Measurements from ENCODE around the gene STX18. TPM values are rescaled to one million over a fixed set of nuclear protein-coding genes. Genes with fewer than 3 reads are reported as not detected.
"Not testable (repeated sequence)": the region's sequence is repeated elsewhere in the genome, so short reads cannot be mapped to it uniquely, and the experiment has no call there.

Gene STX18
- 10 to 100 TPM; 37.9 to 43.3 TPM for total RNA-seq
- long read RNA-seq, transcript STX18-201 (11 exons, 2,138 nt) = major isoform, 68 of 77 reads
- long read RNA-seq, partial matches to known transcripts = 2 of 77 reads
- long read RNA-seq, other reads (novel, unspliced or antisense) = 6 of 77 reads

- intact Hi-C loops (cut with DNase I, micrococcal nuclease) = no loop called here
- peak; percentile 93 for ATAC-seq
- peak; percentile 90 for DNase-seq
Measured at GRCh38 chr4:4541661-4542570, at the start of gene STX18. Gene STX18, minus strand, starts transcription at chr4:4542048. Its CDS starts 84 bp downstream, at chr4:4541964.

GRCh38 chr4:4591071-4591470 lies 49.2 kb upstream of the STX18 start:
- DNase-seq (no peak), ATAC-seq (no peak)
- intact Hi-C loops (cut with DNase I, micrococcal nuclease) = no loop called here

GRCh38 chr4:4590546-4590945 lies 48.7 kb upstream of the STX18 start:
- ATAC-seq (no peak), DNase-seq (no peak)
- intact Hi-C loops (cut with DNase I, micrococcal nuclease) = no loop called here

- intact Hi-C loops (cut with DNase I, micrococcal nuclease) = no loop called here
- no peak for ATAC-seq
Measured at GRCh38 chr4:4585012-4585670, 43.3 kb upstream of the STX18 start.

GRCh38 chr4:4583606-4584005 lies 41.8 kb upstream of the STX18 start:
- DNase-seq (no peak), ATAC-seq (no peak)
- intact Hi-C loops (cut with DNase I, micrococcal nuclease) = no loop called here

More at GRCh38 chr4:4585012-4585670, 43.3 kb upstream of the STX18 start:
- DNase-seq = no peak

- no peak for ATAC-seq
- DNase-seq = no peak
- intact Hi-C loops (cut with DNase I, micrococcal nuclease) = no loop called here
Measured at GRCh38 chr4:4582653-4583052, 40.8 kb upstream of the STX18 start.

GRCh38 chr4:4580494-4580893 lies 38.6 kb upstream of the STX18 start:
- DNase-seq (no peak), ATAC-seq (no peak)
- intact Hi-C loops (cut with DNase I, micrococcal nuclease) = no loop called here

- DNase-seq = no peak
- intact Hi-C loops (cut with DNase I, micrococcal nuclease) = no loop called here
- ATAC-seq = no peak
Measured at GRCh38 chr4:4578981-4579380, 37.1 kb upstream of the STX18 start.

- ATAC-seq = no peak
- intact Hi-C loops (cut with DNase I, micrococcal nuclease) = no loop called here
- no peak for DNase-seq
Measured at GRCh38 chr4:4577359-4577875, 35.6 kb upstream of the STX18 start.

GRCh38 chr4:4575284-4576211 lies 33.7 kb upstream of the STX18 start:
- intact Hi-C loops (cut with DNase I, micrococcal nuclease) = no loop called here
- ATAC-seq (peak; percentile 92), DNase-seq (peak; percentile 70 to 78)

- DNase-seq = peak; percentile 74 to 76
- intact Hi-C loops (cut with DNase I, micrococcal nuclease) = no loop called here
- ATAC-seq = peak; percentile 87
Measured at GRCh38 chr4:4574792-4575191, 32.9 kb upstream of the STX18 start.

GRCh38 chr4:4574052-4574451 lies 32.2 kb upstream of the STX18 start:
- DNase-seq (peak in 1 of 2 donors; percentile 21), ATAC-seq (peak; percentile 35)
- intact Hi-C loops (cut with DNase I, micrococcal nuclease) = no loop called here

GRCh38 chr4:4572821-4573220 lies 31.0 kb upstream of the STX18 start:
- intact Hi-C loops (cut with DNase I, micrococcal nuclease) = no loop called here
- ATAC-seq (no peak), DNase-seq (no peak)

- DNase-seq; ATAC-seq; intact Hi-C loops (cut with DNase I, micrococcal nuclease): not testable (repeated sequence)
Measured at GRCh38 chr4:4569861-4570260, 28.0 kb upstream of the STX18 start.

- intact Hi-C loops (cut with DNase I, micrococcal nuclease) = no loop called here
- ATAC-seq (no peak), DNase-seq (no peak)
Measured at GRCh38 chr4:4568806-4569427, 27.1 kb upstream of the STX18 start.

GRCh38 chr4:4566359-4566758 lies 24.5 kb upstream of the STX18 start:
- ATAC-seq; intact Hi-C loops (cut with DNase I, micrococcal nuclease); DNase-seq: not testable (repeated sequence)

GRCh38 chr4:4564522-4564921 lies 22.7 kb upstream of the STX18 start:
- DNase-seq (no peak), ATAC-seq (no peak)
- intact Hi-C loops (cut with DNase I, micrococcal nuclease) = no loop called here

GRCh38 chr4:4560642-4561041 lies 18.8 kb upstream of the STX18 start:
- intact Hi-C loops (cut with DNase I, micrococcal nuclease) = no loop called here
- no peak for ATAC-seq
- no peak for DNase-seq

Data from left colon (tissue), 2 donors.